NCI-H345 treated with DMSO at 0.1 percent for 48 hours (cell line): Measurements from ENCODE around the gene IL15.

ENCODE experiments used
- DNase-seq: peaks from one replicate; lab custom pipeline; 2025; ENCODE audit not compliant: unreplicated experiment; lab: John Stamatoyannopoulos, UW

IL15 gene

DNA sequence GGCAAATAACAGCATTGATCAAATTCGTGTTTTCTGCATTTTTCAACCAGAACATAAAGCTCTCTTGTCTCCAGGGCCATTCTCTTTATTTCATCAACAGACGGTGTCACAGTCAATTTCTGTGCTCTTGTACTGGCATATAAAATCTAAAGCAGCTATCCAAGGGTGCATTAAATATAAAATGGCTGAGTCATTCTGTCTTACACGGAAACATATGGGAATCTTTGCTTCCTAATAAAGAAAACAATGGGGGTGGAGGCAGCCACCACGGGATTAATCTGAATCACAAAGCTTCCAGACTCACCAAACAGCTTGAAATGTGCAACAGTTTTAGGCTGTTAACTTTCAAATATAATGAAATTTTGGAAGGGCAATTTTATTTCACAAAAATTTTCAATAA lies 132.6 kb downstream of the IL15 start:
- no peak for DNase-seq

DNA sequence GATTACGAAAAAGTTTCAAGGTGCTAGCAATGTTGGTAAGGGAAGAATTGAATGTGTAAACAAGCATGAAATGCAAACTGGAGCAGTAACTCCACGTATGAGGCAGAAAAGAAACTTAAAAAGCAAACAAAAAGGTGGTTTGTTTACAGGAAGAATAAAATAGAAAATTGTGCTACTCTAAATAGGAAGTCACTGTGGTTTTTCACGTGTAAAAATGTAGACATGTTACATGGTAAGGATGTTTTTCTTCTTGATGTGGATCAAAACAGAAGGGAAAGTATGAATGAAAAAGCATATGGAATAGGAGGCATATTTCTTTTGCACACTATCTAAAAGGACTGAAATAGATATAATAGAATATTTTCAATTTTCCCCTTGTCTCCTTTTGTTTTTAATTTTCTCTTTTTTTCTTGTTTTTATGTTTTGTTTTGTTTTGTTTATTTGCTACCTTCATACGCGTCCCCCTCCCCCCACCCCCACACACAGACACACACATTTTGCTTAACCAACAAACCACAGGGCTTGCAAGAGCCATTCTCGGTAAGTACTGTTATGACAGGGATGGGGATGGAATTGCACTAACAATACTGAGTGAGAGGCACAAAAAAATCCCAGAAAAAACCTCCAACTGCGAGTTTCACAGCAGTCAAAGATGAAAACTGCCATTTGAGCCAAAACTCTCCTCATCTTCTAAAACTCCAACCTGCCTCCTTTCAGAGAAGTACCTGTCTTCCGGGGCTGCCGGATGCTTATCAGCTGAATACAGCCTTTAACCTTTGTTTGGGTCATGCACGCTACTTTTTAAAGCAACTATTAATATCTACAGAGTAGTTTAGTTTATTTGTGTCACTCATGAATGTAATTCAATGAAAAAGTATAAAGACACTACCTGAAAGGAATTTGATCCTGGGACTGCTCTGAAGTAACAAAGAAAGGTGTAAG lies 135.8 kb downstream of the IL15 start:
- DNase-seq, result no peak

DNA sequence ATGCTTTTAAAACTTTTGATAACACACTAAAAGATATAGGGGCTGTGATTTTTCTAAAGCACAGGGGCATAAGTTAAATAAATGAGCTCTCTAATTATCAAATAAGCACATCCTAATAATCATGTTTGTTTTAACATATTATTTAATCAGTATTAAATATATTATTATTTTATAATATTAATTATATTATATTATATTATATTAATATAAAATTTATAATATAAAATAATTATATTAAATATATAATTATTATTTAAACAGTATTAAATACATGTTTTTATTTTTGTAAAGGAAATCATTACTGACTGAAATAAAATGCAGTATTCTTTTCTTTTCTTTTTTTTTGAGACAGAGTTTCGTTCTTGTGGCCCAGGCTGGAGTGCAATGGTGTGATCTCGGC lies 136.5 kb downstream of the IL15 start:
- no peak for DNase-seq

DNA sequence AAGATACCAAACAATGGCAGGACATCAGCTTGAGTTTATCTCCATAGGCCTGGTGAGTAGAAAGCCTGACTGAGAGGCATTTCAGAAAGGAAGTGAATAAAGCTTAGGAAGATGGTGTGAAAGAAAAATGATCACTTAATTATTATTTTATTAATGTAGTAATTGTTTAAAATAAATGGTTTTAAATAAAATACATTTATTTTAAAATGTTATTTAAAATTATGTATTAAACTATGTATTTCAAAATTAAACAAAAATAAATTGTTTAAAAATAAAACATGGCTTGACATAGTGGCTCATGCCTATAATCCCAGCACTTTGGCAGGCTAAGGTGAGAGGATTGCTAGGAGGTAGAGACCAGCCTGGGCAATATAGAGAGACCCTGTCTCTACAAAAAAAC lies 145.8 kb downstream of the IL15 start:
- no peak for DNase-seq
